Gastroesophageal sphincter (tissue), 3 donors: ENCODE measurements around the gene PTBP3.

Source experiments
- CTCF ChIP-seq, 4 experiments: fragments of 200-600 bp in 2 of 4; fragments of 450-650 bp in 2 of 4; sonication (generic) in 1 of 4; IDR thresholded peaks; one replicate each; pipeline ENCODE4 v1.5.1; 2017 to 2019; ENCODE audit warnings: antibody characterized with exemption in 4 of 4, mild to moderate bottlenecking in 2 of 4, moderate library complexity in 2 of 4
- EP300 ChIP-seq: sonication (generic); formaldehyde crosslinking; IDR thresholded peaks from one replicate; pipeline ENCODE4 v1.6.1; 2017; ENCODE audit warnings: antibody characterized with exemption, mild to moderate bottlenecking
- POLR2A ChIP-seq, 2 donors: fragments of 450-650 bp; IDR thresholded peaks; one replicate each; pipeline ENCODE4 v1.6.1; 2017; ENCODE audit warnings: antibody characterized with exemption in 2 of 2, mild to moderate bottlenecking in 2 of 2, moderate library complexity in 1 of 2
- POLR2AphosphoS5 ChIP-seq: sonication (generic); formaldehyde crosslinking; IDR thresholded peaks from one replicate; pipeline ENCODE4 v1.6.1; 2017; ENCODE audit warnings: antibody characterized with exemption

- no peak for TF ChIP-seq POLR2A (IDR thresholded peaks at IDR 0.05)
- no peak for TF ChIP-seq CTCF (IDR thresholded peaks at IDR 0.05)
- no peak for TF ChIP-seq EP300
- no peak for TF ChIP-seq POLR2AphosphoS5
Observed at GRCh38 chr9:112354081-112354743, 20.8 kb upstream of the PTBP3 start.
